ENCODE data around the gene POLN. TPM values are rescaled to one million over a fixed set of nuclear protein-coding genes. Genes with fewer than 3 reads are reported as not detected.

Gene POLN
- total and polyA plus RNA-seq, 2 of the 4 experiments (the other 2 are of a cell fraction): 0.63 to 0.72 TPM

DNA sequence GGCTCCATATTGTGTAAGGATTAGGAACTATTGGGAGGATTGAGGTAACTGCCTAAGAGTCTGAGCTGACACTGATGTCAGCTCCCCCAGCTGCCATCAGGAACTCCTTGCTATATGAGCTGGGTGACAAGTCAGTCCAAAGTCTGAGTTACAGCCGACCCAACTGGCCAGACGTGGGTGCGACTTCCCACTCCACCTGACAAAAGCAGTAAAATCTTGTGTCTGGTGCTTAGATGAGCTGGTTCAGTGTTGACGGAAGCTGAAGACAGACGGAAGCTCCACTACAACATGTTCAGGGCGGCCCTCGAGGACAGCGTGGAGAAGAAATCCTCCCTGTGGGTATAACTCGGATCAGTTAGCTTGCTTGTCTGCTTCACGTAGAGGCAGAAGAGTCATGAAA is 205.6 kb downstream of the POLN start:
- Histone ChIP-seq H2AK5ac (ENCODE audit: low read depth, low read length) (no peak overlapping the region), H3K36me3 (ENCODE audit: control insufficient read depth, insufficient read depth, low read length) (no peaks in the 10 kb centered on the region), H4K5ac (ENCODE audit: low read depth, low read length) (no peak overlapping the region), H3K14ac (replicated peaks; ENCODE audit: low read depth, low read length) (no peak overlapping the region), H3K27me3 (ENCODE audit: control insufficient read depth, insufficient read depth, low read length) (peaks cover 50% of the 10 kb centered on the region), H3K4me3 (ENCODE audit: insufficient read depth, low read depth, low read length) (no peak overlapping the region), H4K8ac (ENCODE audit: low read depth in 2 of 2, low read length in 2 of 2) (no peak overlapping the region), H4K91ac (ENCODE audit: insufficient read depth, low read depth, low read length) (no peak overlapping the region), H2BK15ac (ENCODE audit: low read depth, low read length) (no peak overlapping the region), H3K9me1 (ENCODE audit: insufficient read depth, low read length) (no peaks in the 10 kb centered on the region), H4K20me1 (ENCODE audit: insufficient read depth, low read length) (no peaks in the 10 kb centered on the region), H2AK9ac (replicated peaks; ENCODE audit: low read depth, low read length, poor library complexity) (no peak overlapping the region), H2BK20ac (ENCODE audit: low read depth, low read length) (no peak overlapping the region), H3K4ac (ENCODE audit: low read depth, low read length) (no peak overlapping the region), H3K4me2 (ENCODE audit: low read depth, low read length) (no peak overlapping the region), H2BK5ac (ENCODE audit: low read depth, low read length, poor library complexity, severe bottlenecking) (no peak overlapping the region), H3K56ac (ENCODE audit: extremely low read depth, insufficient read depth, low read length) (no peak overlapping the region), H3K4me1 (ENCODE audit: control insufficient read depth, insufficient read depth, low read length) (no peaks in the 10 kb centered on the region), H3K9ac (ENCODE audit: low read depth, low read length) (no peak overlapping the region), H3K79me1 (ENCODE audit: low read depth in 1 of 2, low read length in 2 of 2) (no peaks in the 10 kb centered on the region), H2AFZ (replicated peaks; ENCODE audit: low read length, poor library complexity) (no peak overlapping the region), H3K27ac (ENCODE audit: insufficient read depth, low read length) (no peak overlapping the region), H2BK120ac (ENCODE audit: low read depth, low read length) (no peak overlapping the region), H3K23ac (ENCODE audit: low read depth, low read length) (no peak overlapping the region), H3K9me3 (ENCODE audit: control insufficient read depth, insufficient read depth, low read length) (no peaks in the 10 kb centered on the region), H3K18ac (ENCODE audit: low read depth, low read length) (no peak overlapping the region)
- in situ Hi-C loops (cut with MboI; ENCODE audit: low sequenced_read_pairs): no loop called here
- ChIA-PET POLR2A (ENCODE audit: unreplicated experiment) (no interaction called here), CTCF (no interaction called here)
- intact Hi-C loops (cut with micrococcal nuclease): no loop called here
- DNase-seq (no peak), ATAC-seq (ENCODE audit: low read depth) (no peak)
- dilution Hi-C loops (cut with HindIII; ENCODE audit: low sequenced_read_pairs, unreplicated experiment): no loop called here
- TF ChIP-seq POLR2A (IDR thresholded peaks at IDR 0.05; ENCODE audit: low read depth, low read length) (no peak), FOS (IDR thresholded peaks at IDR 0.05; ENCODE audit: low read depth, low read length) (no peak), BHLHE40 (IDR thresholded peaks at IDR 0.05; ENCODE audit: low read depth, low read length) (no peak), CHD1 (IDR thresholded peaks at IDR 0.05; ENCODE audit: low read depth, low read length) (no peak), MAZ (IDR thresholded peaks at IDR 0.05; ENCODE audit: borderline replicate concordance, low read depth, low read length) (no peak), SMC3 (IDR thresholded peaks at IDR 0.05; ENCODE audit: low read depth, low read length) (no peak), CEBPB (IDR thresholded peaks at IDR 0.05; ENCODE audit: low read depth, low read length) (no peak), NFE2L2 (IDR thresholded peaks at IDR 0.05; ENCODE audit: low read depth, low read length) (no peak), MAFK (IDR thresholded peaks at IDR 0.05; ENCODE audit: low read depth, low read length) (no peak), RAD21 (IDR thresholded peaks at IDR 0.05; ENCODE audit: low read length) (no peak), RCOR1 (IDR thresholded peaks at IDR 0.05; ENCODE audit: insufficient replicate concordance, low read length) (no peak), CTCF (conservative IDR thresholded peaks at IDR 0.05; ENCODE audit: low read depth, low read length) (no peak), MXI1 (IDR thresholded peaks at IDR 0.05; ENCODE audit: borderline replicate concordance, low read depth, low read length) (no peak), RFX5 (IDR thresholded peaks at IDR 0.05; ENCODE audit: low read depth, low read length) (no peak)
- TF ChIP-seq, protein P1, sequence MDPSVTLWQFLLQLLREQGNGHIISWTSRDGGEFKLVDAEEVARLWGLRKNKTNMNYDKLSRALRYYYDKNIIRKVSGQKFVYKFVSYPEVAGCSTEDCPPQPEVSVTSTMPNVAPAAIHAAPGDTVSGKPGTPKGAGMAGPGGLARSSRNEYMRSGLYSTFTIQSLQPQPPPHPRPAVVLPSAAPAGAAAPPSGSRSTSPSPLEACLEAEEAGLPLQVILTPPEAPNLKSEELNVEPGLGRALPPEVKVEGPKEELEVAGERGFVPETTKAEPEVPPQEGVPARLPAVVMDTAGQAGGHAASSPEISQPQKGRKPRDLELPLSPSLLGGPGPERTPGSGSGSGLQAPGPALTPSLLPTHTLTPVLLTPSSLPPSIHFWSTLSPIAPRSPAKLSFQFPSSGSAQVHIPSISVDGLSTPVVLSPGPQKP (IDR thresholded peaks at IDR 0.05; ENCODE audit: borderline replicate concordance, low read depth, low read length): no peak
- TF ChIP-seq, protein P2, sequence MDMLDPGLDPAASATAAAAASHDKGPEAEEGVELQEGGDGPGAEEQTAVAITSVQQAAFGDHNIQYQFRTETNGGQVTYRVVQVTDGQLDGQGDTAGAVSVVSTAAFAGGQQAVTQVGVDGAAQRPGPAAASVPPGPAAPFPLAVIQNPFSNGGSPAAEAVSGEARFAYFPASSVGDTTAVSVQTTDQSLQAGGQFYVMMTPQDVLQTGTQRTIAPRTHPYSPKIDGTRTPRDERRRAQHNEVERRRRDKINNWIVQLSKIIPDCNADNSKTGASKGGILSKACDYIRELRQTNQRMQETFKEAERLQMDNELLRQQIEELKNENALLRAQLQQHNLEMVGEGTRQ (IDR thresholded peaks at IDR 0.05; ENCODE audit: low read depth, low read length): no peak
- 67% methylated on average over 3 of the region's 10 CpGs; no CpG with 5 or more reads in 1 of the 2 experiments for WGBS, 2 experiments (ENCODE audit: extremely low coverage in 2 of 2, insufficient read length in 1 of 2)
- no TSS peak for BruUV-seq (replicated peaks)

All from IMR-90 (cell line).